HCT116 (cell line): ENCODE results near the gene AGER.

Experiments used
- EZH2 ChIP-seq: fragments of 200-600 bp; sonication (generic); IDR thresholded peaks from 2 replicates; pipeline ENCODE4 v1.6.1; 2017; ENCODE audit warnings: antibody characterized with exemption, mixed run types
- FOSL1 ChIP-seq: IDR thresholded peaks from 2 replicates; pipeline ENCODE4 v1.6.1; 2012; ENCODE audit warnings: low read depth
- JUND ChIP-seq: IDR thresholded peaks from 2 replicates; pipeline ENCODE4 v1.6.1; 2012
- POLR2A ChIP-seq: IDR thresholded peaks from 2 replicates; pipeline ENCODE4 v1.7.0; 2011; ENCODE audit warnings: borderline replicate concordance; ENCODE audit not compliant: insufficient read depth, insufficient read length; ENCODE audit errors: extremely low read depth
- TCF7L2 ChIP-seq: IDR thresholded peaks from 2 replicates; pipeline ENCODE4 v1.7.0; 2011; ENCODE audit warnings: borderline replicate concordance, inconsistent platforms; ENCODE audit not compliant: insufficient read depth, insufficient read length; ENCODE audit errors: extremely low read depth
- TF ChIP-seq, protein P1 (sequence below), 3 experiments: fragments of 200-600 bp in 1 of 3; sonication (generic) in 1 of 3; IDR thresholded peaks in 2 of 3; conservative IDR thresholded peaks in 1 of 3; 2 replicates each; pipeline ENCODE4 v1.5.1; 2012 to 2017; ENCODE audit warnings: low read depth in 2 of 3, low read length in 2 of 3, antibody characterized with exemption in 1 of 3, borderline replicate concordance in 1 of 3, control low read depth in 1 of 3, mild to moderate bottlenecking in 1 of 3, mixed read lengths in 1 of 3, mixed run types in 1 of 3, moderate library complexity in 1 of 3; ENCODE audit not compliant: insufficient read depth in 1 of 3
- TF ChIP-seq, protein P2 (sequence below): IDR thresholded peaks from 2 replicates; pipeline ENCODE4 v1.6.1; 2012

DNA sequence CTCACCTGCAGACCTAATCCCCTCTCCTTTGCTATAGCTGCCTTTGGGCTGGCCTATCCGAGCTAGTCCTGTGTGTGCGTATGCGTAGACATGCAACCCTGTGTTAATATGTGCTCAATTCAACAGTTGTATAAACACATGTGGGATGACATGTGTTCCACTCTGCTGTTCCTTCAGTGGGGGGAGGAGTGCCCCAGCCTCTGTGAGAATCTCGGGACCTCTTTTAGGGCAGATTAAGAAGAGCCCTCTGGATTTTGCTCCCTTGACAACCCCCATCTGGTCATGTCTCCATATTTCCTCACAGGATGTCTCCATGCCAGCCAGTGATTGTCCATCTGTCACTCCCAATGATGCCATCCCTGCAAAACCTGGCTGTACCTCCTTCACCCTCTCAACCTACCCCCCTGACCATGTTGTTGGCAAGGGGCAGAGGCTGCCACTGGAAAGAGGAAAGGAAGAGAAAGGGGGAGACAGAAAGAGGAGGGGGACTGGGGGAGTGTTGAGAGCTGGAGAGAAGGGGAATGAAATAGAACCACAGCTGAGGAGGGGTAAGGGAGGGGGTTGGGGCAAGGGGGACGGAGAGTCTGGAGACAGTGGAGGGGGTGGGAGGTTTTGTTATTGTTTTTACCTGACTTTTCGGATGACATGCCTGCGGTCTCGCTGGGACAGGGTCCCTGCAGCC, 32.7 kb downstream of the AGER start:
- TF ChIP-seq, protein P1, sequence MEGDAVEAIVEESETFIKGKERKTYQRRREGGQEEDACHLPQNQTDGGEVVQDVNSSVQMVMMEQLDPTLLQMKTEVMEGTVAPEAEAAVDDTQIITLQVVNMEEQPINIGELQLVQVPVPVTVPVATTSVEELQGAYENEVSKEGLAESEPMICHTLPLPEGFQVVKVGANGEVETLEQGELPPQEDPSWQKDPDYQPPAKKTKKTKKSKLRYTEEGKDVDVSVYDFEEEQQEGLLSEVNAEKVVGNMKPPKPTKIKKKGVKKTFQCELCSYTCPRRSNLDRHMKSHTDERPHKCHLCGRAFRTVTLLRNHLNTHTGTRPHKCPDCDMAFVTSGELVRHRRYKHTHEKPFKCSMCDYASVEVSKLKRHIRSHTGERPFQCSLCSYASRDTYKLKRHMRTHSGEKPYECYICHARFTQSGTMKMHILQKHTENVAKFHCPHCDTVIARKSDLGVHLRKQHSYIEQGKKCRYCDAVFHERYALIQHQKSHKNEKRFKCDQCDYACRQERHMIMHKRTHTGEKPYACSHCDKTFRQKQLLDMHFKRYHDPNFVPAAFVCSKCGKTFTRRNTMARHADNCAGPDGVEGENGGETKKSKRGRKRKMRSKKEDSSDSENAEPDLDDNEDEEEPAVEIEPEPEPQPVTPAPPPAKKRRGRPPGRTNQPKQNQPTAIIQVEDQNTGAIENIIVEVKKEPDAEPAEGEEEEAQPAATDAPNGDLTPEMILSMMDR (IDR thresholded peaks at IDR 0.05 in 2 of 3, conservative IDR thresholded peaks at IDR 0.05 in 1 of 3; ENCODE audit: borderline replicate concordance in 1 of 3, insufficient read depth in 1 of 3, low read depth in 2 of 3, low read length in 2 of 3), result no peak
- TF ChIP-seq, protein P2, sequence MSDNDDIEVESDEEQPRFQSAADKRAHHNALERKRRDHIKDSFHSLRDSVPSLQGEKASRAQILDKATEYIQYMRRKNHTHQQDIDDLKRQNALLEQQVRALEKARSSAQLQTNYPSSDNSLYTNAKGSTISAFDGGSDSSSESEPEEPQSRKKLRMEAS, result no peak
- no peak for TF ChIP-seq TCF7L2
- TF ChIP-seq EZH2, result no peak
- TF ChIP-seq POLR2A, result no peak
- TF ChIP-seq JUND, result no peak
- TF ChIP-seq FOSL1, result no peak
